Measurements from ENCODE around the gene ELMO1.

- TF ChIP-seq REST (IDR thresholded peaks at IDR 0.05) (no peak), FOXA1 (IDR thresholded peaks at IDR 0.05) (no peak), CTCF (IDR thresholded peaks at IDR 0.05; ENCODE audit: low read depth, low read length, missing input control) (no peak), JUND (IDR thresholded peaks at IDR 0.05) (no peak), ZBTB33 (IDR thresholded peaks at IDR 0.05) (no peak), GABPA (IDR thresholded peaks at IDR 0.05 in 1 of 2, conservative IDR thresholded peaks at IDR 0.05 in 1 of 2) (no peak), MAX (IDR thresholded peaks at IDR 0.05) (no peak), RXRA (IDR thresholded peaks at IDR 0.05) (no peak), TAF1 (conservative IDR thresholded peaks at IDR 0.05) (no peak), RAD21 (IDR thresholded peaks at IDR 0.05) (no peak), NR2F2 (IDR thresholded peaks at IDR 0.05) (no peak), ATF3 (IDR thresholded peaks at IDR 0.05) (no peak), HNF4G (IDR thresholded peaks at IDR 0.05) (no peak)
Observed at GRCh38 chr7:37255327-37255944, 193.2 kb downstream of the ELMO1 start.

Data from liver (tissue), 3 donors.